Stimulated activated naive CD8-positive, alpha-beta T cell treated with anti-CD3 and anti-CD28 coated beads, Interleukin-15, amount 100 ng/mL, for 72 hours (primary cell): ENCODE data around the gene CORO7.

Source experiments
- ATAC-seq: fragments of 150-1000 bp; cut with Tn5 transposase; 2 replicates; pipeline ENCODE4 v1.10.0; 2021; ENCODE audit warnings: mild to moderate bottlenecking, moderate library complexity
- DNase-seq, 2 donors: peaks; one replicate each; pipeline ENCODE4 v3.0.0; 2021 to 2022
- H3K27ac Mint-ChIP-seq, 2 donors: one replicate each; pipeline ENCODE4 v1.8.0; 2022; ENCODE audit warnings: mild to moderate bottlenecking in 2 of 2, mixed read lengths in 2 of 2, moderate library complexity in 2 of 2
- H3K27me3 Mint-ChIP-seq: one replicate; pipeline ENCODE4 v1.8.0; 2022; ENCODE audit warnings: mixed read lengths
- H3K4me1 Mint-ChIP-seq: one replicate; pipeline ENCODE4 v1.8.0; 2022; ENCODE audit warnings: mild to moderate bottlenecking, mixed read lengths
- H3K4me3 Mint-ChIP-seq, 2 donors: one replicate each; pipeline ENCODE4 v1.8.0; 2022; ENCODE audit warnings: mild to moderate bottlenecking in 2 of 2, mixed read lengths in 2 of 2, moderate library complexity in 1 of 2
- H3K9me3 Mint-ChIP-seq, 2 donors: one replicate each; pipeline ENCODE4 v1.8.0; 2022; ENCODE audit warnings: mixed read lengths in 2 of 2

CORO7 gene

DNA sequence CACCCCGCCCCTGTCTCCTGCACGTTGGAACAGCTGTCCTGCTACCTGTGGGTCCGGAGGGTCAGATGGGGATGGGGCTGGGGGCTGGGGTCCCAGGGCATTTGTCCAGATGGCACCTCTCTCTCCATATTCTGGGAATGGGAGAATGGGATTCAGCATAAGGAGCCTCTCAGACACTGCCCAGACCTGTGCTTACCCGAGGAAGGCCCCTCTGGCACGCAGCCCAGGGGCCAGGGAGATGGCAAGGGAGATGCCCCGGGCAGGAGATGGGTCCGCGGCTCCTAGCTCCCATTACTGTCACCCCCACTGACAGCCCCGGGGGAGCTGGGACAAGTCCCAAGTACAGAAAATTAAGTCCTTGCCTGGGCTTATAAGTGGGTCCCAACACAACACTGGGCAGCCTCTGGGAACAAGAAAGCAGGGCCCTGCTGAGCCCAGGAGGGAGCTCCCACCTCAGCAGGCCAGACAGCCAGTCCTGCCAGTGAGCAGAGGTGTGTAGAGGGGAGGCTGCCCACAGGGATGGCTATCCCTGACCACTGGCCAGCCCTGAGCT is 43.0 kb downstream of the CORO7 start:
- H3K4me1 Mint-ChIP-seq = peaks cover 37% of the 10 kb centered on the region
- no peak overlapping the region for H3K4me3 Mint-ChIP-seq
- H3K27ac Mint-ChIP-seq = peak overlapping the region in 1 of 2 donors; percentile 27
- DNase-seq (no peak), ATAC-seq (no peak)
- H3K27me3 Mint-ChIP-seq = no peaks in the 10 kb centered on the region
- H3K9me3 Mint-ChIP-seq = no peaks in the 10 kb centered on the region

DNA sequence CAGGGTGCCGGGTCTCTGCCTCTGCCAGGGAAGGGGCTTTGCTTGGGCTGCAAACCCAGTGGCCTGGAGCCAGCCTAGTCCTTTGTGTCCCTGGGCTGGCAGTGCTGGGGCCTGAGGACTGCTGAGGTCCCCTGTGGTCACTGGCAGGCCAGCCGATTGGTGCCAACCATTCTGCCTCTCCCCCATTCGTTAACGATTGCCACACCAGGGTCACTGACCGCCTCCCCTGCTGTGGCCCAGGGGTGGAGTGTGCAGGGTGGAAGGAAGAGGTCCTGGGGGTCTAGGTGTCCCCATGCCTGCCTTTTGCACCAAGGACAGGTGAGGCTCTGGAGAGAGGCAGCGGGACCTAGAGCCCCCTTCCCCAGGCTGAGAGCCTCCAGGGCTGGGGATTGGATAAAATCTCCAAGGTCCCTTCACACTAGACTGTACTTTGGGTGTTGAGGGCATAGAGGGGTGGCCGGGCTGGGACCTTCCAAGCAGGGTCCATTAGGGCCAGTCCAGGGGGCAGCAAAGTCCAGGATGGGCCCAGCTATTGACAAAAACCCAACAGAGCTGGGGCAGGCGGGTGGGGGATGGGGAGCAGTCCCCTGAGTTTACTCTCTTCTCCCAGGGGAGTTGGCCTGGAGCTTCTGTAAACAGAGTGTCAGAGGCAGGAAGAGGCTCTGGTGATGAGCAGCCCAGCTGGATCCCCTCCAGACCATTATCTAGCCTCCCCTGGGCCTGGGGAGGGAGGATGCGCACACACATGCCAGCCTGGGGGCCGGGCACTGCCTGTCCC is 43.6 kb downstream of the CORO7 start:
- Mint-ChIP-seq H3K9me3 (no peaks in the 10 kb centered on the region), H3K4me1 (peaks cover 31% of the 10 kb centered on the region), H3K4me3 (peak overlapping the region in 1 of 2 donors; percentile 82), H3K27ac (no peak overlapping the region), H3K27me3 (no peaks in the 10 kb centered on the region)
- no peak for ATAC-seq
- DNase-seq = no peak

DNA sequence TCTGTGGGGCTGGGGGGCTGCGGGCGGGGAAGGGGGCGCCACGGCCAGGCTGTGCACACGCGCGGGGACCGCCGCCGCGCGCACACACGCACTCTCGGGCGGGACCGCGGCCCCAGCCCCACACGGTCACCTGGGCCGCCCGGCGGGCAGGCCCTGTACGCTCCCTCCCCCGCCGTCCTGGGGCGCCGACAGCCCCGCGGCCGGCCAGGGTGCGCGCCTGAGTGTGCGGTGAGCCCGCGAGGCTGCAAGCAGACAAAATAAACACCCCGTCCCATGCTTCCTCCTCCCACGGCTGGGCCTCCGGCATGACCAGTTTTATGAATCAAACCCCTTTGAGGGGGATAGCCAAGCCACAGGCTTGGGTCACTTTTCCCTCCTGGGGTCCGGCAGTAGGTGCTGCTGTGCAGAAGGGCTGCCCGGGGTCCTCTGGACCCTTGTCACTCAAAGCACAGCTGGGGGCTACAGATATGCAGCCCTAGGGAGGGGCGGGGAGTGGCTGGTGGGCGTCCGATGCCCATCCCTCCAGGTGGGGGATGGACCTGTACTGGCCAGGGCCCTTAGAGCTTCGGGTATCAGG is 44.3 kb downstream of the CORO7 start:
- Mint-ChIP-seq H3K9me3 (no peaks in the 10 kb centered on the region), H3K27me3 (no peaks in the 10 kb centered on the region), H3K27ac (peak overlapping the region in 1 of 2 donors; percentile 92), H3K4me3 (peak overlapping the region; percentile 74 to 82), H3K4me1 (peaks cover 29% of the 10 kb centered on the region)
- ATAC-seq (peak; percentile 73), DNase-seq (no peak)

DNA sequence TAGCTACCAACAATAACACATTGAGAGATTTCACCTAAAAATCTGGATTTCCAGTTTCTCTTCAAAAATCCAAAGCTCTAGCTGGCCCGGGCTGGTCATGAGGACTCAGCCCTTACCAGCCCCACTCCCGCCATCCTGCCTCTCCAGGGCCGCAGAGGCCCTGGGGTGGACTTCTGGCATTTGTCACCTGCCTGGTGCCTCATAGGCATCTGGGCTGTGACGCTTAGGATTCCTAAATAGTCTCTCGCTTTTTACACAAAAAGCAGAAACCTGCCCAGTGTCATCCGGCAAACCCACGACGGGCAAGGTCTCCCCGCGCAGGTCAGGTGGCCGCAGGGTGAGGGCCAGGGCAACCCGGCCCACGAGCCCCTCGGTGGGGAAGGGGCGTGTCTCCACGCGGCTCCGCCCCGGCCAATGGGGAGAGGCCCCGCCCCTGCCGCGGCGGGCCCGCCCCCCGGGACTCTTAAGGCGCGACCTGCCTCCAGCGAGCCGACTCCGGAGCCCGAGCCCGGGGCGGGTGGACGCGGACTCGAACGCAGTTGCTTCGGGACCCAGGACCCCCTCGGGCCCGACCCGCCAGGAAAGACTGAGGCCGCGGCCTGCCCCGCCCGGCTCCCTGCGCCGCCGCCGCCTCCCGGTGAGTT is 44.9 kb downstream of the CORO7 start, which contains the start of gene VASN:
TSS of gene VASN (plus strand) at position 492 of the 644 bp plus-strand sequence. CDS start 9,030 bp downstream, outside the sequence.
- H3K4me1 Mint-ChIP-seq = peaks cover 29% of the 10 kb centered on the region
- no peaks in the 10 kb centered on the region for H3K27me3 Mint-ChIP-seq
- DNase-seq (peak; percentile 62 to 67), ATAC-seq (peak; percentile 79)
- peak within 1 kb of the TSS; percentile 74 to 82 for H3K4me3 Mint-ChIP-seq
- peak within 1 kb of the TSS in 1 of 2 donors; percentile 92 for H3K27ac Mint-ChIP-seq
- H3K9me3 Mint-ChIP-seq = no peaks in the 10 kb centered on the region

DNA sequence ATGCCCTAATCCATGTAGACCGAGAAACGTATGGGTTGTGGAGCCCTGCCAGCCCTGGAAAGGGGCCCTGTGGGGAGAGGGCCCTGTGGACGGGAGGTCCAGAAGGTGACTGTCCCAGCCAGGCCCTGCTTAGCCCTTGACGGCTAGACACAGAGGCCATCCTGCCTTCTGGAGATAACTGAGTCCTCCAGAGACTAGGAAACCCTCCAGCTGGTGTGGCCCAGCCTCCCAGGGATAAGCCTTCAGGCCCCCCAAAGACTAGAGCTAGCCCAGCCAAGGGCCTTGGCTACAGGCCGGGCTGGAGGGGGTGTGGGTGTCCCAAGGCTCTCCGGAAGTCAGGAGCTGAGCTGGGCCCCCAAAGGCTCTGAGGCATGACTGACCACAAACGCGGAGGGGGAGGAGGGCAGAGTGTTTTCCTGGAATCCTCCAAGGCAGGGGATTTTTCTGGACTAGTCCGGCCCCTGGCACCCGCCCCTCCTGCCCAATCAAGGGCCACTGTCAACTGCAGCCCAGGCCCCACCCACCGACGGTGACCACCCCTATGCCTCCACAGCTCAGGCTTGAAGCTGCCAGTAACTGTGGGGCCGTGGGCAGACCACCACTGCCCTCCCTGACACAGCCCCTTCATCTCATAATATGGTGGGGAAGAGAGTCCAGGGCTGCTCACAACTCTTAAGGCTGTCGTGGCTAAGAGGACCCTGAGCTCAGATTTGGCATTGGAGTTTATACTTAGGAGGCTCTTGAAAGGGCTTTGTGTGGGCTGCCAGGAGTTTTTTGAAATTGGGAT is 45.6 kb downstream of the CORO7 start:
- no peak overlapping the region for H3K27ac Mint-ChIP-seq
- no peaks in the 10 kb centered on the region for H3K27me3 Mint-ChIP-seq
- no peaks in the 10 kb centered on the region for H3K9me3 Mint-ChIP-seq
- no peak for ATAC-seq
- H3K4me1 Mint-ChIP-seq = peaks cover 30% of the 10 kb centered on the region
- DNase-seq = no peak
- H3K4me3 Mint-ChIP-seq = no peak overlapping the region

DNA sequence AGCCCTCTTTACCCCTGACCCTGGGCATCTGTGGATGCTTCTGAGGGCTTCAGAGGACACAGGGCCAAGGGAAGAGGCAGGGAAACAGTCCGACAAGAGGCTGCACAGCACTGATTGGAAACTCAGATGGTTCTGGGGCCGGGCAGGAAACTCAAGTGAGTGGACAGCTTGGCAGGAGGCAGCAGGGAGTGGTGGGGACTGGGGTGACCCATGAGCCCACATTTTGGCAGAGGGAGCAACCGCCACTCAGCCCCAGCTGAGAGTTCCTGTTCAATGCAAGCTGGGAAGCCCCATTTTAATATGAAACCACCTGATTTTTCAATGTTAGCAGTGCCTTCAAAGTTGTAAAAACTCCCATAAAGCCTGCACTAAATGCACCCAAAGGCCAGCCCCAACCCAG is 46.2 kb downstream of the CORO7 start:
- no peak overlapping the region for H3K27ac Mint-ChIP-seq
- H3K9me3 Mint-ChIP-seq = no peaks in the 10 kb centered on the region
- H3K4me3 Mint-ChIP-seq = no peak overlapping the region
- DNase-seq (no peak), ATAC-seq (no peak)
- peaks cover 35% of the 10 kb centered on the region for H3K4me1 Mint-ChIP-seq
- no peaks in the 10 kb centered on the region for H3K27me3 Mint-ChIP-seq

DNA sequence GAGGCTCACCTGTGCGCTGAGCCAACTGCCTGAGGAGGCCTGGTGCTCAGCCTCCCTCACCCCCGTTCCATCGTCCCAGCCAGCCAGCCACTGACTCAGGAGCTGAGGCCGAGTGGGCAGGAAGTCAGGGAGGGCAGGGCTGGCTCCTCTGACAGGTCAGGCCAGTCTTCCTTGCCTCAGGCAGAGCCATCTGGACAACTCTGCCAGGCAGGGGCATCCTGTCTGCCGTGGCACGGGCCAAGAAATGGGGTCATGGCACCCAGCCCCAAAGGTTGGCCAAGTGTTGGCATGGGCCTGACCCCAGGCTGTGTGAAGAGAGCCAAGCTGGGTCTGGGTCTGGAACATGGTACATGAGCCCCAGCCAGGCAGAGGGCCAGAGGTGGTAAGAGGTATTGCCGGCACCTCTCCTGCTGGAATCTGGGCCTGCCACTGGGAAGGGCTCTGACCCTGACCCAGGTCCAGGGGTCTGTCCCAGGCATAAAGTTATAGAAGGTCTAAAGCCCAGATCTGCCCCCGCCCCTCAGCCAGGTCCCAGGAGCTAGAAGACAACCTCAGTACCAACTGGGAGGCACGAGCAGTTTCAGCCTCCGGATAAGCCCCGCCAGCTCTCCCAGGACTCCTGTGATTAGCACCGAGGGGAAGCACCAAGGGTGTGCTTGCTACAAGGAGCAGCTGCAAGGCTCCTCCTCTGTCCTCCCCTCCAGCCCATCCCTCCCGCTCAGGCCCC is 47.2 kb downstream of the CORO7 start:
- ATAC-seq (no peak), DNase-seq (no peak)
- Mint-ChIP-seq H3K9me3 (no peaks in the 10 kb centered on the region), H3K27me3 (no peaks in the 10 kb centered on the region), H3K4me1 (peaks cover 29% of the 10 kb centered on the region), H3K4me3 (no peak overlapping the region), H3K27ac (no peak overlapping the region)

DNA sequence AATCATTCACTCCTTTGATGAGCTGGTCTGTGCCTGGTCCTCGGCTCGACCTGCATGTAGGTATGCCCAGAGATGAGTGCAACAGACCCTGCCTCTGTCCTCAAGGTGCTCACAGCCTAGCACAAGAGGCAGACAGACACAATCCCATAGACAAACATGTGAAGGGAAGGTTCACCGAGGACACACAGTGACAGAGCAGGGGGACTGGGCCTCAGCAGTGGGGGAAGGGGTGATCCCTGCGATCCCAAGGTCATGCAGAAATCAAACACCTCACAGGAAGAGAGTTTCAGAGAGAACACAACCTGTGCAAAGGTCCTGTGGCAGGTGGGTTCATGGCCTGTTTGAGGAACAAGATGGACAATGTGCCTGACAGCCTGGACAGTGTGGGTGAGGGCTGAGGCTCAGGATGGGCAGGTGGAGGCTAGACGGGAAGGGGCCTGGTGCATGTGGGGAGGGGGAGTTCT is 49.0 kb downstream of the CORO7 start:
- Mint-ChIP-seq H3K4me1 (peaks cover 16% of the 10 kb centered on the region), H3K9me3 (no peaks in the 10 kb centered on the region), H3K27ac (peak overlapping the region in 1 of 2 donors; percentile 50), H3K27me3 (no peaks in the 10 kb centered on the region), H3K4me3 (no peak overlapping the region)
- DNase-seq (no peak), ATAC-seq (no peak)

DNA sequence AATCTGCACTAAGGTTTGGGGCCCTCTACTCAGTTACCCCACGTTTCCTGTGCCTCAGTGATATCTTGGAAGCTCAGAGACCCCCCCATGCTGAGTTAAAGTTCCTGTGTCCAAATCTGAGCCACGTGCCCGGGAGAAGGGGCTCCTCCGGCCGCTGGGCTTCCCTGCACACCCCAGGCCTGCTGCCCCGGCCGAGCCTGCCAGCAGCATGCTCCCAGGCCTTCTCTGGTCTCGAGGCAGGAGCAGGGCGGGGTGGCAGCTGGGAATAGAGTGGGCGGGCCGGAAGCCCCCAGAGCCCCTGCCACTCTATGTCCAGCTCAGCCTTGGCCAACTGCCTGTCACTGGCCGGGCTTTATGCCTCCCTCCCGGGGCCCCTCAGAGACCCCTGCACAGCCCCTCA is 50.4 kb downstream of the CORO7 start:
- no peak for ATAC-seq
- no peaks in the 10 kb centered on the region for H3K9me3 Mint-ChIP-seq
- H3K27ac Mint-ChIP-seq = peak overlapping the region in 1 of 2 donors; percentile 59

DNA sequence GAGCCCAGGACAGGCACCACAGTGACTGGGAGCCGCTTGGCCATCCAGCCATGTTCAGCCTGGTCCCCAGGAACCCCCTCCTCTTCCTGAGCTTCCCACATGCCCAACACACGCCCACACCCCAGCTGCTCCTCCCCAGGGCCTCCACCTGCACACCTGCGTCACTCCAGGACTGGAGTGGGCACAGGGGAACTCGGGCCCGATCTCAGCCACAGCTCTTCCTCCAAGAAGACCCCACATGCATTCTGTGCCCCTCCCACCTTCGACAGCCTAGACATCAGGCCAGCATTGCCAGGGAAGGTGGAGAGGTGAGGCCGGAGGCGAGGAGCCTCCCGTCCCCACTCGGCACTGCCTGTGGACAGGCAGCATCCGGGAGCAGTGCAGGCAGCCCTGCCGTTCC is 50.8 kb downstream of the CORO7 start:
- Mint-ChIP-seq H3K4me1 (peaks cover 11% of the 10 kb centered on the region), H3K9me3 (no peaks in the 10 kb centered on the region), H3K4me3 (no peak overlapping the region), H3K27me3 (no peaks in the 10 kb centered on the region), H3K27ac (peak overlapping the region in 1 of 2 donors; percentile 59)
- DNase-seq = no peak
- no peak for ATAC-seq

More for the DNA sequence above, 50.4 kb downstream of the CORO7 start:
- no peak overlapping the region for H3K4me3 Mint-ChIP-seq
- no peak for DNase-seq
- peaks cover 11% of the 10 kb centered on the region for H3K4me1 Mint-ChIP-seq
- no peaks in the 10 kb centered on the region for H3K27me3 Mint-ChIP-seq

DNA sequence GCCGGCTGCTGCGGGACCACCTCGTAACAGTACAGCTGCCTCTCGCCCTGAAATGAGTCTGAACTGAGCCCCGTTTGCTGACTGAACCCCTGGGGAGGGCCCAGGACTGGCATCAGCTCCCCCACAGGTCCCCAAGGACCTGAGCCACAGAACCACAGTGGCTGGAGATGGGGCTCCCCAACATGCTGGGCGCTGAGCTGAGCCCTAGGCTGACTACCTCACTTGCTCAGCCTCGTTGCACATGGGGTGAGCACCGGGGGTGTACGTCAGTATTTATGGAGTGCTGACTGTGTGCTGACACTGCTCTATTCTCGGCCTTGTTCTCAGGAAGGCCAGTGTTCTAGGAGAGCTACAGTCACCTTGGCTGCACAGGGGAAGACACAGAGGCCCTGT is 51.4 kb downstream of the CORO7 start:
- no peaks in the 10 kb centered on the region for H3K27me3 Mint-ChIP-seq
- DNase-seq = no peak
- H3K4me1 Mint-ChIP-seq = peaks cover 14% of the 10 kb centered on the region
- H3K4me3 Mint-ChIP-seq = no peak overlapping the region
- no peaks in the 10 kb centered on the region for H3K9me3 Mint-ChIP-seq
- no peak for ATAC-seq
- no peak overlapping the region for H3K27ac Mint-ChIP-seq

DNA sequence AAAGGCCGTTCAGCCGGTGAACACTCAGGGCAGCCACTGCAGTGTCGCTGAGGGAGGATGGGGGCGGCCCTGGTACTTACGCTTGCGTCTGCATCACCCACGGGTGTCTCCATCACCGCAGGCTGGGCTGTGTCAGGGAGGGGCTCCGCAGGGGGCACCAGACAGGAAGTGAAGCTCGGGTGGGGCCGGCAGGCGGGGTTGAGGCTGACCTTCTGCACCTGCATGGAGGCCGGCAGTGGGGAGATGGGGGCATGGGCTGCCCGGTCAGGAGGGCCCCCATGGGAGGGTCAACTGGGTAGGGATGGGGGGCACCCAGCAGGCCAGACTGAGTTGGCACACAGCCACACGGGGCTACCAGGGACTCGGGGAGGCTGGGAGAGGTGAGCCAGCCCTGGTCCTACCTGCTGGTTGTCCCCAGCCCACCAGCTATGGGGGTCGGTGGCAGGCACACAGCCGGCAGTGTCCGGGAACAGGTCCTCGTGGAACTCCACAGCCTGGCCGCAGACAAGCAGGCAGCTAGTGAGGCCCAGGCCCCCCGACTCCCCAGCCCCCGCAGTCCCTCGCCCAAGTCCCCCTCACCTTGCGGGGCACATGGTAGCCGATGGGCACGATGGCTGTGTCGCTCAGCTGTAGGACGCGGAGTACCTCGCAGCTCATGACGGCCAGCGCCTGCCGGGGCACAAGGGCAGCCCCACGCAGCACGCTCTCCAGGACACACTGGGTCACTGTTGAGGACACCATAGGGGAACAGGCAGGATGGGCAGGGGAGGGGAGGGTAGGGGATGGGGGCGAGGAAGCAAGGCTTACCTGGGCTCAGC is 52.0 kb downstream of the CORO7 start:
- no peak overlapping the region for H3K4me3 Mint-ChIP-seq
- H3K27ac Mint-ChIP-seq = no peak overlapping the region
- ATAC-seq = no peak
- no peaks in the 10 kb centered on the region for H3K27me3 Mint-ChIP-seq
- DNase-seq = no peak
- H3K4me1 Mint-ChIP-seq = peaks cover 18% of the 10 kb centered on the region
- no peaks in the 10 kb centered on the region for H3K9me3 Mint-ChIP-seq

DNA sequence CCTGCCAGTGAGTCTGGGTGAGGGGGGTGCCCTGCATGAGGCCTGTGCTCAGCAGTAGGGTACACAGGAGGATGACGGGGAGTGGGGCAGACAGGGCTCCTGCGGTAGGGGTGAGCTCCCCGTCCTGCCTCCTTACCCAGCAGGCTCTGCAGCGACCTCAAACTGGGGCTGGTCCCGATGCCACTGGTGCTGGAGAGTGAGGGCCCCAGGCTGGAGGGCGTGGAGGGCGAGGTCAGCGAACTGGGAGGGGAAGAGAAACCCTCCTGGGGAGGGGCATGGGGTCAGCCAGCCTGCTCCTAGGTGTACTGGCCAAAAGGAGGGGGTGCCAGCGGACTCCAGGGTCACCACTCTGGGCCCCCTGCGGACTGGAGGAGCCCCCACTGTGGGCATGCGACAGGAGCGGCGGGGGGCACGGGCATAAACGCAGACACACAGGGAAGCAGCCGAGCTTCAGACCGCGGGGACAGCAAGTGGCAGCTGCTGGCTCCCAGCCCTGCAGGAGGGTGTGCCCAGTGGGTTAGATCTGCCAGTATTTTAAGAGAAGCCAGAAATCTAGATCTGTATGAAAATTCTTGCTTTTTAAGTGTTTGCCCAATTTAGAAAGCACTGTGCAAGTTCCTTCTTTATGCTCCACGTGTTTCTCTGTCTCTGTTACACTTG is 53.8 kb downstream of the CORO7 start:
- no peak for ATAC-seq
- DNase-seq = no peak
- Mint-ChIP-seq H3K9me3 (no peaks in the 10 kb centered on the region), H3K4me1 (peaks cover 13% of the 10 kb centered on the region), H3K27ac (peak overlapping the region in 1 of 2 donors; percentile 40), H3K4me3 (no peak overlapping the region), H3K27me3 (no peaks in the 10 kb centered on the region)

DNA sequence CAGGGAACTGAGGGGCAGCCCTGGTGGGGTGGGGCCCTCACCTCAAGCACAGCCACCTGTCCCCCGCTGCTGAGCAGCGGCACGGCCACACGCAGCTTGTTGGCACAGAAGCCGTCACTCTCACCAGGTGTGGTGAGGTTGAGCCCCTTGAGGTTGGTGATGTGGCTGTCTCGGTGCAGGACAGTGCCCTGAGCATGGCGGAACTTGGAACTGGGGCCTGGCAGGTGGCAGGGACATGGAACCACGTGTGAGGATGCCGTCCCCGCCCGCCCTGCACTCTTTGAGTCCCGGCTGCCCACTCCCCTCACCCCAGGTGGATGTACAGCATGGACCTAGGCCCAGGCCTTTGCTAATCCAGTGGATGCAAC is 54.5 kb downstream of the CORO7 start:
- DNase-seq (no peak), ATAC-seq (no peak)
- Mint-ChIP-seq H3K9me3 (no peaks in the 10 kb centered on the region), H3K27ac (no peak overlapping the region), H3K27me3 (no peaks in the 10 kb centered on the region), H3K4me1 (peaks cover 13% of the 10 kb centered on the region), H3K4me3 (no peak overlapping the region)
